Endodermal cell (in vitro differentiated cells): ENCODE measurements around the gene CHN2. TPM values are rescaled to one million over a fixed set of nuclear protein-coding genes. Genes with fewer than 3 reads are reported as not detected.

ENCODE experiments used
- DNase-seq: peaks from one replicate; pipeline ENCODE4 v3.0.0-alpha.2; 2017
- H3K27ac ChIP-seq: 2 replicates; pipeline ENCODE4 v1.5.1; 2013; ENCODE audit warnings: mild to moderate bottlenecking, low read depth, low read length, moderate library complexity
- H3K27me3 ChIP-seq: 2 replicates; pipeline ENCODE4 v1.6.1; 2013; ENCODE audit warnings: mild to moderate bottlenecking, low read length, moderate library complexity; ENCODE audit not compliant: insufficient read depth, control insufficient read depth, poor library complexity, severe bottlenecking
- H3K36me3 ChIP-seq: 2 replicates; pipeline ENCODE4 v1.7.0; 2013; ENCODE audit warnings: mild to moderate bottlenecking, low read length, moderate library complexity; ENCODE audit not compliant: control insufficient read depth, insufficient read depth
- H3K4me1 ChIP-seq: one replicate; pipeline ENCODE4 v1.7.0; 2013; ENCODE audit warnings: low read length; ENCODE audit not compliant: control insufficient read depth, insufficient read depth
- H3K4me3 ChIP-seq: 2 replicates; pipeline ENCODE4 v1.5.1; 2013; ENCODE audit warnings: mild to moderate bottlenecking, low read length, moderate library complexity
- H3K9ac ChIP-seq: 2 replicates; pipeline ENCODE4 v1.6.1; 2013; ENCODE audit warnings: mild to moderate bottlenecking, low read length, moderate library complexity; ENCODE audit not compliant: poor library complexity, severe bottlenecking; ENCODE audit errors: extremely low read depth
- H3K9me3 ChIP-seq: 2 replicates; pipeline ENCODE4 v1.6.1; 2013; ENCODE audit warnings: mild to moderate bottlenecking, low read length, moderate library complexity; ENCODE audit not compliant: control insufficient read depth
- H3K27ac Mint-ChIP-seq: 2 replicates; pipeline ENCODE4 v1.8.0; 2020; ENCODE audit warnings: mixed read lengths
- H3K27me3 Mint-ChIP-seq: 2 replicates; pipeline ENCODE4 v1.8.0; 2021; ENCODE audit warnings: mild to moderate bottlenecking, mixed read lengths; ENCODE audit not compliant: insufficient read depth
- H3K36me3 Mint-ChIP-seq: 2 replicates; pipeline ENCODE4 v1.8.0; 2020; ENCODE audit warnings: low read depth, mixed read lengths
- H3K4me1 Mint-ChIP-seq: 2 replicates; pipeline ENCODE4 v1.8.0; 2020; ENCODE audit warnings: mixed read lengths
- H3K4me3 Mint-ChIP-seq: 2 replicates; pipeline ENCODE4 v1.8.0; 2020; ENCODE audit warnings: mild to moderate bottlenecking, moderate library complexity, mixed read lengths
- H3K9me3 Mint-ChIP-seq: 2 replicates; pipeline ENCODE4 v1.8.0; 2020; ENCODE audit warnings: mild to moderate bottlenecking, mixed read lengths
- CTCF ChIP-seq: fragments of 200-600 bp; sonication (generic); conservative IDR thresholded peaks from 2 replicates; pipeline ENCODE4 v1.5.0; 2021; ENCODE audit warnings: antibody characterized with exemption, mild to moderate bottlenecking
- WGBS, 2 experiments: methylation state at CpG; one replicate each; pipeline versions ENCODE4 v1.1.5 to v1.1.7; 2013; ENCODE audit warnings: missing lambda C conversion rate in 2 of 2, mixed read lengths in 1 of 2; ENCODE audit not compliant: insufficient coverage in 1 of 2, insufficient read length in 1 of 2; 5-methylcytosine and 5-hydroxymethylcytosine counted together
- total RNA-seq, 2 donors: library from RNA; stranded (reverse); fragmentation: NEBNext Ultra II Directional in 1 of 2; extraction: Animal tissue kit (Norgen Biotek cat#: 25700) in 1 of 2; gene quantifications; 2 replicates in 1 of 2; 3 replicates in 1 of 2; pipeline ENCODE4 v1.2.1, GENCODE V29; 2021

Gene CHN2
- total RNA-seq, 2 donors from 2014 or later: 14.0 to 14.1 TPM

GRCh38 chr7:29327455-29327854 lies 132.9 kb downstream of the CHN2 start:
- Mint-ChIP-seq H3K27me3 (peaks cover 26% of the 10 kb centered on the region), H3K4me3 (no peak overlapping the region), H3K36me3 (peaks cover 2% of the 10 kb centered on the region), H3K9me3 (no peaks in the 10 kb centered on the region), H3K4me1 (peaks cover 2% of the 10 kb centered on the region), H3K27ac (no peak overlapping the region)
- no peaks in the 10 kb centered on the region for H3K36me3 ChIP-seq
- no peak overlapping the region for H3K27ac ChIP-seq
- WGBS, 2 experiments: 97 to 100% methylated on average over 4 to 8 of the region's 8 CpGs
- DNase-seq: no peak
- no peak for TF ChIP-seq CTCF
- no peaks in the 10 kb centered on the region for H3K27me3 ChIP-seq
- no peaks in the 10 kb centered on the region for H3K9me3 ChIP-seq
- H3K4me1 ChIP-seq: no peaks in the 10 kb centered on the region
- H3K9ac ChIP-seq: no peak overlapping the region
- H3K4me3 ChIP-seq: no peak overlapping the region

GRCh38 chr7:29328045-29328444 lies 133.5 kb downstream of the CHN2 start:
- H3K36me3 ChIP-seq: no peaks in the 10 kb centered on the region
- peaks cover 2% of the 10 kb centered on the region for H3K36me3 Mint-ChIP-seq
- H3K9ac ChIP-seq: no peak overlapping the region
- H3K9me3 Mint-ChIP-seq: no peaks in the 10 kb centered on the region
- H3K9me3 ChIP-seq: no peaks in the 10 kb centered on the region
- no peak overlapping the region for H3K4me3 ChIP-seq
- 97 to 100% methylated on average over 2 to 5 of the region's 5 CpGs for WGBS, 2 experiments
- no peaks in the 10 kb centered on the region for H3K4me1 ChIP-seq
- H3K27ac ChIP-seq: no peak overlapping the region
- peaks cover 24% of the 10 kb centered on the region for H3K27me3 Mint-ChIP-seq
- H3K27me3 ChIP-seq: no peaks in the 10 kb centered on the region
- H3K4me3 Mint-ChIP-seq: no peak overlapping the region
- no peak for TF ChIP-seq CTCF
- H3K4me1 Mint-ChIP-seq: no peaks in the 10 kb centered on the region
- no peak overlapping the region for H3K27ac Mint-ChIP-seq
- DNase-seq: no peak

- Mint-ChIP-seq H3K27me3 (peaks cover 17% of the 10 kb centered on the region), H3K4me1 (no peaks in the 10 kb centered on the region), H3K9me3 (no peaks in the 10 kb centered on the region), H3K36me3 (no peaks in the 10 kb centered on the region), H3K4me3 (no peak overlapping the region), H3K27ac (no peak overlapping the region)
- Histone ChIP-seq H3K9me3 (no peaks in the 10 kb centered on the region), H3K4me1 (no peaks in the 10 kb centered on the region), H3K4me3 (no peak overlapping the region), H3K9ac (no peak overlapping the region), H3K27ac (no peak overlapping the region), H3K27me3 (no peaks in the 10 kb centered on the region), H3K36me3 (no peaks in the 10 kb centered on the region)
- TF ChIP-seq CTCF: no peak
- 92 to 96% methylated on average over 2 of the region's 2 CpGs for WGBS, 2 experiments
- DNase-seq: no peak
Observed at GRCh38 chr7:29328811-29329210, 134.2 kb downstream of the CHN2 start.
